Keratinocyte (primary cell): ENCODE data around the gene MPPED1.

ENCODE experiments used
- CTCF ChIP-seq, 3 experiments: IDR thresholded peaks in 1 of 3; conservative IDR thresholded peaks in 1 of 3; optimal IDR thresholded peaks in 1 of 3; 2 replicates in 2 of 3; 3 replicates in 1 of 3; pipeline versions ENCODE3 to v1.5.1; 2011; ENCODE audit warnings: low read length in 3 of 3, mild to moderate bottlenecking in 3 of 3, moderate library complexity in 2 of 3, control low read depth in 1 of 3, inconsistent platforms in 1 of 3; ENCODE audit not compliant: insufficient read depth in 2 of 3; ENCODE audit errors: extremely low read depth in 1 of 3
- EZH2 ChIP-seq: IDR thresholded peaks from one replicate; pipeline ENCODE4 v1.6.1; 2012; ENCODE audit warnings: inconsistent platforms, mild to moderate bottlenecking, low read length, moderate library complexity

GRCh38 chr22:43448048-43448447 lies 36.2 kb downstream of the MPPED1 start:
- TF ChIP-seq CTCF (optimal IDR thresholded peaks at IDR 0.05 in 1 of 3, IDR thresholded peaks at IDR 0.05 in 1 of 3, conservative IDR thresholded peaks at IDR 0.05 in 1 of 3; ENCODE audit: extremely low read depth in 1 of 3, insufficient read depth in 2 of 3, low read length in 3 of 3) (no peak), EZH2 (no peak)
